Liver (tissue), 3 donors: Measurements from ENCODE around the gene CRYBG1.

ENCODE experiments used
- EGR1 ChIP-seq, 2 donors: IDR thresholded peaks; 2 replicates each; pipeline ENCODE4 v1.6.1; 2016 to 2018; ENCODE audit warnings: antibody characterized with exemption in 2 of 2, low read depth in 2 of 2
- TF ChIP-seq, protein P1 (sequence below): fragments of 150-350 bp; IDR thresholded peaks from 2 replicates; pipeline ENCODE4 v1.5.1; 2017; ENCODE audit warnings: improper control_type of control experiment, low read depth, low read length; ENCODE audit not compliant: missing input control
- donor health status: healthy.
- donor health status: healthy.

DNA sequence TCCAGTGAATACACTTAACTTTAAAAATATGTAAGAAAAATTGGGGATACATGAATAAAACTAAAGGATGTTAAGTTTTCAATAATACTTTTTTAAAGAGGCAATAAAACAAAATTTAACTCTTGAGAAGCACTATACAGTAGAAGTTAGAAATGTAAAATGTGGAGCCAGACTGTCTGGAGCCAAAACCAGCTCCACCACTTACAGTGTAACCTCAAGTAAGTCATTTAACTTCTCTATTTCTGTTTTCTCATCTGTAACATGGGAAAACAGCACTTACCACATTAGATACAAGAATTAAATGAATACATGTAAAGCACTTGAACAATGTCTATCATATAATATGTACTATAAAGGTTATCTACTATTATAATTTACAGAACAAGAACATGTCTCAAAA is 41.7 kb upstream of the CRYBG1 start:
- TF ChIP-seq, protein P1, sequence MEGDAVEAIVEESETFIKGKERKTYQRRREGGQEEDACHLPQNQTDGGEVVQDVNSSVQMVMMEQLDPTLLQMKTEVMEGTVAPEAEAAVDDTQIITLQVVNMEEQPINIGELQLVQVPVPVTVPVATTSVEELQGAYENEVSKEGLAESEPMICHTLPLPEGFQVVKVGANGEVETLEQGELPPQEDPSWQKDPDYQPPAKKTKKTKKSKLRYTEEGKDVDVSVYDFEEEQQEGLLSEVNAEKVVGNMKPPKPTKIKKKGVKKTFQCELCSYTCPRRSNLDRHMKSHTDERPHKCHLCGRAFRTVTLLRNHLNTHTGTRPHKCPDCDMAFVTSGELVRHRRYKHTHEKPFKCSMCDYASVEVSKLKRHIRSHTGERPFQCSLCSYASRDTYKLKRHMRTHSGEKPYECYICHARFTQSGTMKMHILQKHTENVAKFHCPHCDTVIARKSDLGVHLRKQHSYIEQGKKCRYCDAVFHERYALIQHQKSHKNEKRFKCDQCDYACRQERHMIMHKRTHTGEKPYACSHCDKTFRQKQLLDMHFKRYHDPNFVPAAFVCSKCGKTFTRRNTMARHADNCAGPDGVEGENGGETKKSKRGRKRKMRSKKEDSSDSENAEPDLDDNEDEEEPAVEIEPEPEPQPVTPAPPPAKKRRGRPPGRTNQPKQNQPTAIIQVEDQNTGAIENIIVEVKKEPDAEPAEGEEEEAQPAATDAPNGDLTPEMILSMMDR = no peak
- TF ChIP-seq EGR1 (IDR thresholded peaks at IDR 0.05; ENCODE audit: low read depth in 2 of 2) = no peak
